Mesenteric fat pad (tissue), 1 donor: ENCODE data around the gene GRIN2D. TPM values are rescaled to one million over a fixed set of nuclear protein-coding genes. Genes with fewer than 3 reads are reported as not detected.
"Not testable (repeated sequence)": the region's sequence is repeated elsewhere in the genome, so short reads cannot be mapped to it uniquely, and the experiment has no call there.

ENCODE experiments used
- DNase-seq: peaks from one replicate; pipeline ENCODE4 v3.0.0-alpha.2; 2020; ENCODE audit warnings: low spot score
- total RNA-seq: library from RNA; stranded (reverse); fragmentation: NEBNext Ultra II Directional; extraction: Animal tissue kit (Norgen Biotek cat#: 25700); gene quantifications from one replicate; pipeline ENCODE4 v1.2.1, GENCODE V29; 2021
- donor health status: DM: yes; HTN: yes; CAD: no.

Gene GRIN2D
- total RNA-seq, 1 donor from 2014 or later = 0.48 TPM

GRCh38 chr19:48371367-48371766 lies 22.1 kb upstream of the GRIN2D start:
- no peak for DNase-seq

GRCh38 chr19:48371771-48372170 lies 21.7 kb upstream of the GRIN2D start:
- DNase-seq = not testable (repeated sequence)

GRCh38 chr19:48372904-48373303 lies 20.6 kb upstream of the GRIN2D start:
- no peak for DNase-seq

- DNase-seq = no peak
Measured at GRCh38 chr19:48373567-48373966, 19.9 kb upstream of the GRIN2D start.

GRCh38 chr19:48378194-48378570 lies 15.3 kb upstream of the GRIN2D start:
- DNase-seq = no peak

- DNase-seq = no peak
Measured at GRCh38 chr19:48379058-48379457, 14.4 kb upstream of the GRIN2D start.

- no peak for DNase-seq
Measured at GRCh38 chr19:48381178-48381950, 12.1 kb upstream of the GRIN2D start.

- no peak for DNase-seq
Measured at GRCh38 chr19:48382286-48382685, 11.2 kb upstream of the GRIN2D start.

- no peak for DNase-seq
Measured at GRCh38 chr19:48385461-48386087, 7.9 kb upstream of the GRIN2D start.

- DNase-seq = no peak
Measured at GRCh38 chr19:48386981-48387380, 6.5 kb upstream of the GRIN2D start.

GRCh38 chr19:48390188-48391099 lies 3.0 kb upstream of the GRIN2D start:
- DNase-seq = no peak

GRCh38 chr19:48391100-48392005 lies 2.1 kb upstream of the GRIN2D start, which contains the start of gene KDELR1:
TSS of gene KDELR1 (minus strand) at chr19:48391551. CDS start at chr19:48391358, 193 bp downstream.
- peak; percentile 93 for DNase-seq

- DNase-seq = not testable (repeated sequence)
Measured at GRCh38 chr19:48392006-48392344, 1.5 kb upstream of the GRIN2D start.

GRCh38 chr19:48392860-48393558 lies 459 bp upstream of the GRIN2D start:
- no peak for DNase-seq

- no peak for DNase-seq
Measured at GRCh38 chr19:48394331-48395169, 1.1 kb downstream of the GRIN2D start.

GRCh38 chr19:48395170-48395455 lies 1.6 kb downstream of the GRIN2D start:
- DNase-seq = no peak

GRCh38 chr19:48395499-48395898 lies 2.0 kb downstream of the GRIN2D start:
- DNase-seq = no peak

- DNase-seq = no peak
Measured at GRCh38 chr19:48396016-48396823, 2.8 kb downstream of the GRIN2D start.

- no peak for DNase-seq
Measured at GRCh38 chr19:48396824-48397176, 3.3 kb downstream of the GRIN2D start.
